ENCODE results near the gene RBP5.

The RBP5 gene

GRCh38 chr12:7090222-7090998, 38.3 kb downstream of the RBP5 start:
- ATAC-seq = no peak
- no peak overlapping the region for H3K4me3 Mint-ChIP-seq
- H3K4me1 Mint-ChIP-seq = peaks cover 17% of the 10 kb centered on the region
- H3K27me3 Mint-ChIP-seq = peaks cover 10% of the 10 kb centered on the region
- H3K9me3 Mint-ChIP-seq = no peaks in the 10 kb centered on the region
- H3K27ac Mint-ChIP-seq = no peak overlapping the region
- H3K36me3 Mint-ChIP-seq = no peaks in the 10 kb centered on the region

- Mint-ChIP-seq H3K9me3 (no peaks in the 10 kb centered on the region), H3K4me1 (peaks cover 11% of the 10 kb centered on the region), H3K36me3 (no peaks in the 10 kb centered on the region), H3K27ac (no peak overlapping the region), H3K27me3 (peaks cover 10% of the 10 kb centered on the region), H3K4me3 (no peak overlapping the region)
- no peak for ATAC-seq
Observed at GRCh38 chr12:7089196-7089871, 39.4 kb downstream of the RBP5 start.

GRCh38 chr12:7083125-7083524, 45.6 kb downstream of the RBP5 start:
- peaks cover 6% of the 10 kb centered on the region for H3K36me3 Mint-ChIP-seq
- H3K4me1 Mint-ChIP-seq = no peaks in the 10 kb centered on the region
- no peak overlapping the region for H3K4me3 Mint-ChIP-seq
- H3K27ac Mint-ChIP-seq = no peak overlapping the region
- no peak for ATAC-seq
- H3K9me3 Mint-ChIP-seq = peaks cover 6% of the 10 kb centered on the region
- H3K27me3 Mint-ChIP-seq = no peaks in the 10 kb centered on the region

DNA sequence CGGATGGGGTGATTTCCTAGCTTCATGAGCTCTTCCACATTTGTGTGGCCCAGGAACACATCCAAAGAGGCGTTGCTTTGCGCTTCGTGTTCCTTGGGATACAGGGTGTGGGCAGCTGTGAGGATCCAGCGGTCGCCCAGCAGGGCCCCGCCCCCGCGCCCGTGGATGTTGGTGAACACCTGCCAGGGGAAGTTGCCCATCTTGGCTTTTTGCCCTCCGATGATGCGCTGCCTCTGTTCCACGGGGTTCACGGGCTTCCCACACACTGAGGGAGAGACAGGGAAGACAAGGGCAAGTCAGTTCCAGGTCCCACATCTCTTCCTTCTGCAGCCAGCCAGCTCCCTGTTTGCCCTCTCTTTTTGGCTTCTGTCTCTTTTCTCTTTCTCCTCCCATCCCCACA, 47.7 kb downstream of the RBP5 start:
- Mint-ChIP-seq H3K9me3 (peaks cover 6% of the 10 kb centered on the region), H3K4me3 (no peak overlapping the region), H3K4me1 (peaks cover 2% of the 10 kb centered on the region), H3K36me3 (peaks cover 6% of the 10 kb centered on the region), H3K27ac (no peak overlapping the region), H3K27me3 (peaks cover 15% of the 10 kb centered on the region)
- ATAC-seq = no peak

- ATAC-seq = no peak
- no peak overlapping the region for H3K27ac Mint-ChIP-seq
- peaks cover 6% of the 10 kb centered on the region for H3K36me3 Mint-ChIP-seq
- H3K4me3 Mint-ChIP-seq = no peak overlapping the region
- peaks cover 28% of the 10 kb centered on the region for H3K27me3 Mint-ChIP-seq
- H3K9me3 Mint-ChIP-seq = peaks cover 6% of the 10 kb centered on the region
- peaks cover 10% of the 10 kb centered on the region for H3K4me1 Mint-ChIP-seq
Observed at GRCh38 chr12:7079826-7080125, 48.9 kb downstream of the RBP5 start.

DNA sequence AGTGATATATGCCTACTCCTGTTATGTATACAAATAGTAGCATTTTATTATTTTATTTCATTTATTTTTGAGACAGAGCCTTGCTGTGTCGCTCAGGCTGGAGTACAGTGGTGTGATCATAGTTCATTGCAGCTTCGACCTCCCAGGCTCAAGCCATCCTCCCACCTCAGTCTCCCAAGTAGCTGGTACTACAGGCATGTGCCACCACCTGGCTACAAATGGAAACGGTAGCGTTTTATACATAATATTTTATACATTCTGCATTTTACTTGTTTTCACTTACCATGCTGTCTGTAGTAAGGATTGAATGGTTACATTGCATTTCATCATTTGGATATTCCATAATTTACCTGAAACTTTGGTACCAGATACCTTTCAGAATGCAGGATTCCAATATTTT, 50.5 kb downstream of the RBP5 start:
- H3K27ac Mint-ChIP-seq = no peak overlapping the region
- peaks cover 3% of the 10 kb centered on the region for H3K36me3 Mint-ChIP-seq
- peaks cover 3% of the 10 kb centered on the region for H3K9me3 Mint-ChIP-seq
- peaks cover 41% of the 10 kb centered on the region for H3K27me3 Mint-ChIP-seq
- H3K4me3 Mint-ChIP-seq = no peak overlapping the region
- no peak for ATAC-seq
- H3K4me1 Mint-ChIP-seq = peaks cover 10% of the 10 kb centered on the region

DNA sequence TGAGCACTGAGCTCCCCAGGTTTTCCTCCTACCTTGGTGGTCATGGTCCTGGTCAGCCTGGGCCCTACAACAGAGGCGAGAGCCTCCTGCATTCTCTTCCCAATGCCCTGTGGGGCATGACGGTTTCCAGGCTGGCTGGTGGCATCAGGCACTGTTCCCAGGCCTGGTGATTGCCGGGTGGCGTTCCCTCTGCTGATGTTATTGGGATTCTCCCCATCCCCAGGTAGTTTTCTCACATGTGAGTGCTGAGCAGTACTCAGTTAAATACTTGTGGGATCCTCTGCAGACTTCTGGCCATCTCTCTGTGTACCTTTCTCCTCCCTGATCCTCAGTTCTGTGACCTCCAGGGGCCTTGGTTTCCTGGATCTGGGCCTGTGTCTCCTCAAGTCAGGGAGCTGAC, 52.2 kb downstream of the RBP5 start:
- no peak for ATAC-seq

DNA sequence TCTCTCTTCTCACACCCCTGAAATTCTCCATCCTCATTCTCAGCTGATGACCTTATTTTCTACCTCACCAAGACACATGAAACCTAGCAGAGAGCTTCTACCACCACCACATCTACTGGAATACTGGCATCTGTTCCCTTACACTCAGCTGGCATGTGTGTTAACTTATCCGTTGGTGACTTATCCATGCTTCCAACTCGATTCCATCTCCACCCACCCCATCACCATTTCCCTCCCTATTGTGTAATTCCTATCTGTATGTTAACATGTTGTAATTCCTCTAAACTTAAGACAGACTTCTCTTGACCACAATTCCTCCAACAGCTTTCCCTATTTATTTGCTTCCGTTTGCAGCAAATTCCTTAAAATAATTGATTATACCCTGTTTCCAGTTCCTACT, 52.8 kb downstream of the RBP5 start:
- peaks cover 58% of the 10 kb centered on the region for H3K27me3 Mint-ChIP-seq
- no peaks in the 10 kb centered on the region for H3K36me3 Mint-ChIP-seq
- H3K27ac Mint-ChIP-seq = no peak overlapping the region
- H3K4me3 Mint-ChIP-seq = no peak overlapping the region
- no peak for ATAC-seq
- peaks cover 10% of the 10 kb centered on the region for H3K4me1 Mint-ChIP-seq
- no peaks in the 10 kb centered on the region for H3K9me3 Mint-ChIP-seq

More for the DNA sequence above, 52.2 kb downstream of the RBP5 start:
- Mint-ChIP-seq H3K27me3 (peaks cover 56% of the 10 kb centered on the region), H3K4me1 (peaks cover 10% of the 10 kb centered on the region), H3K9me3 (no peaks in the 10 kb centered on the region), H3K4me3 (no peak overlapping the region), H3K27ac (no peak overlapping the region), H3K36me3 (no peaks in the 10 kb centered on the region)

- ATAC-seq = no peak
- no peaks in the 10 kb centered on the region for H3K36me3 Mint-ChIP-seq
- H3K27me3 Mint-ChIP-seq = peaks cover 58% of the 10 kb centered on the region
- H3K9me3 Mint-ChIP-seq = no peaks in the 10 kb centered on the region
- H3K4me1 Mint-ChIP-seq = peaks cover 10% of the 10 kb centered on the region
- no peak overlapping the region for H3K27ac Mint-ChIP-seq
- no peak overlapping the region for H3K4me3 Mint-ChIP-seq
Observed at GRCh38 chr12:7075518-7075917, 53.2 kb downstream of the RBP5 start.

- Mint-ChIP-seq H3K4me3 (no peak overlapping the region), H3K27ac (no peak overlapping the region), H3K36me3 (no peaks in the 10 kb centered on the region), H3K9me3 (no peaks in the 10 kb centered on the region), H3K27me3 (peaks cover 58% of the 10 kb centered on the region), H3K4me1 (peaks cover 10% of the 10 kb centered on the region)
- no peak for ATAC-seq
Observed at GRCh38 chr12:7073946-7074345, 54.7 kb downstream of the RBP5 start.
